OCI-LY1 (cell line): ENCODE data around the gene APLP2.

Source experiments
- EZH2 ChIP-seq: fragments of 200-600 bp; sonication (generic), shearing (Covaris generic); IDR thresholded peaks from 2 replicates; pipeline ENCODE4 v1.8.0; 2017; ENCODE audit warnings: borderline replicate concordance, mixed run types, mild to moderate bottlenecking, antibody characterized with exemption, low read length, moderate library complexity, mixed read lengths
- TF ChIP-seq, protein P1 (sequence below): fragments of 200-600 bp; sonication (generic), shearing (Covaris generic); IDR thresholded peaks from 2 replicates; pipeline ENCODE4 v1.5.1; 2017; ENCODE audit warnings: mild to moderate bottlenecking, antibody characterized with exemption, low read length, moderate library complexity, mixed read lengths

DNA sequence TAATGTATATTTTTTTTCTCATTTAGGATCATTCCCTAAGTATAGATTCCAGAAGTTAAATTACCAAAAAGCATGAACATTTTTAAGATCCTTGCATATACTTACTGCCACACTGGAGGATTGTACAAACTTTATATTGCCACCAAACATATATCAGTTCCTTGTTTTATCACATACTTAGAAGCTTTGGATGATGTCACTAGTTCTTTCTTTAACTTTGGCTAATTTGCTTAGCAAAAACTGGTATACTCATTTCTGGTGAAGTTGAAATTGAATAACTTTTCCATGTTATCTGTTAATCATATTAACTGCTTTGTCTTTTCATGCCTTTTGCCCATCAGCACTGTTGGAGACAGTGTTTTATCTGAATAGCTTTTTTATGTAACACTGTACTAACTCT lies 35.5 kb upstream of the APLP2 start:
- TF ChIP-seq EZH2, result no peak
- TF ChIP-seq, protein P1, sequence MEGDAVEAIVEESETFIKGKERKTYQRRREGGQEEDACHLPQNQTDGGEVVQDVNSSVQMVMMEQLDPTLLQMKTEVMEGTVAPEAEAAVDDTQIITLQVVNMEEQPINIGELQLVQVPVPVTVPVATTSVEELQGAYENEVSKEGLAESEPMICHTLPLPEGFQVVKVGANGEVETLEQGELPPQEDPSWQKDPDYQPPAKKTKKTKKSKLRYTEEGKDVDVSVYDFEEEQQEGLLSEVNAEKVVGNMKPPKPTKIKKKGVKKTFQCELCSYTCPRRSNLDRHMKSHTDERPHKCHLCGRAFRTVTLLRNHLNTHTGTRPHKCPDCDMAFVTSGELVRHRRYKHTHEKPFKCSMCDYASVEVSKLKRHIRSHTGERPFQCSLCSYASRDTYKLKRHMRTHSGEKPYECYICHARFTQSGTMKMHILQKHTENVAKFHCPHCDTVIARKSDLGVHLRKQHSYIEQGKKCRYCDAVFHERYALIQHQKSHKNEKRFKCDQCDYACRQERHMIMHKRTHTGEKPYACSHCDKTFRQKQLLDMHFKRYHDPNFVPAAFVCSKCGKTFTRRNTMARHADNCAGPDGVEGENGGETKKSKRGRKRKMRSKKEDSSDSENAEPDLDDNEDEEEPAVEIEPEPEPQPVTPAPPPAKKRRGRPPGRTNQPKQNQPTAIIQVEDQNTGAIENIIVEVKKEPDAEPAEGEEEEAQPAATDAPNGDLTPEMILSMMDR, result no peak
